HepG2 (cell line): ENCODE data around the gene NCDN. TPM values are rescaled to one million over a fixed set of nuclear protein-coding genes. Genes with fewer than 3 reads are reported as not detected.
A peak's percentile ranks its signal among the peaks of the same experiment; 100 is the strongest.

ENCODE experiments used
- BRD4 ChIP-seq: sonication (generic); formaldehyde crosslinking; IDR thresholded peaks from 2 replicates; pipeline ENCODE4 v1.4.0; 2020; ENCODE audit warnings: missing genetic modification reagents
- HNRNPLL ChIP-seq: fragments of 200-400 bp; formaldehyde crosslinking; IDR thresholded peaks from 2 replicates; pipeline ENCODE4 v1.6.1; 2017; ENCODE audit warnings: mild to moderate bottlenecking, low read depth, low read length; ENCODE audit not compliant: poor library complexity, severe bottlenecking
- HOXD1 ChIP-seq: sonication (generic); formaldehyde crosslinking; IDR thresholded peaks from 2 replicates; pipeline ENCODE4 v1.5.0; 2020; ENCODE audit warnings: missing genetic modification reagents
- MTA3 ChIP-seq: sonication (generic); formaldehyde crosslinking; IDR thresholded peaks from 2 replicates; pipeline ENCODE4 v1.4.0; 2020; ENCODE audit warnings: missing genetic modification reagents
- NR2C2 ChIP-seq: sonication (generic); formaldehyde crosslinking; IDR thresholded peaks from 2 replicates; pipeline ENCODE4 v1.4.0; 2020; ENCODE audit warnings: missing genetic modification reagents, mild to moderate bottlenecking, moderate library complexity, borderline replicate concordance
- NR2F1 ChIP-seq, 2 experiments: fragments of 450-650 bp in 1 of 2; formaldehyde crosslinking in 1 of 2; IDR thresholded peaks; 2 replicates each; pipeline versions ENCODE4 v1.5.0 to v1.6.1; 2016 to 2020; ENCODE audit warnings: mild to moderate bottlenecking in 1 of 2, missing compliant biosample characterization in 1 of 2, missing genetic modification reagents in 1 of 2, moderate library complexity in 1 of 2
- NR2F6 ChIP-seq, 2 experiments: IDR thresholded peaks; 2 replicates each; pipeline ENCODE4 v1.6.1; 2016; ENCODE audit warnings: antibody characterized with exemption in 1 of 2, mild to moderate bottlenecking in 1 of 2
- RELA ChIP-seq: sonication (generic); formaldehyde crosslinking; IDR thresholded peaks from 2 replicates; pipeline ENCODE4 v1.4.0; 2020; ENCODE audit warnings: missing genetic modification reagents
- SATB2 ChIP-seq: sonication (generic); formaldehyde crosslinking; IDR thresholded peaks from 2 replicates; pipeline ENCODE4 v1.5.0; 2020; ENCODE audit warnings: missing genetic modification reagents
- TBX3 ChIP-seq: fragments of 450-650 bp; IDR thresholded peaks from 2 replicates; pipeline ENCODE4 v1.6.1; 2017; ENCODE audit warnings: antibody characterized with exemption, mild to moderate bottlenecking, inconsistent platforms, borderline replicate concordance
- ZBTB42 ChIP-seq: sonication (generic); formaldehyde crosslinking; IDR thresholded peaks from 2 replicates; pipeline ENCODE4 v1.5.0; 2020; ENCODE audit warnings: mild to moderate bottlenecking, missing genetic modification reagents
- ZMYM3 ChIP-seq: sonication (generic); formaldehyde crosslinking; IDR thresholded peaks from 2 replicates; pipeline ENCODE4 v1.5.1; 2020; ENCODE audit warnings: mild to moderate bottlenecking, missing genetic modification reagents
- ZNF30 ChIP-seq: sonication (generic); formaldehyde crosslinking; IDR thresholded peaks from 2 replicates; pipeline ENCODE4 v1.5.0; 2020; ENCODE audit warnings: mild to moderate bottlenecking, missing genetic modification reagents
- ZNF768 ChIP-seq: sonication (generic); formaldehyde crosslinking; IDR thresholded peaks from 2 replicates; pipeline ENCODE4 v1.4.0; 2020; ENCODE audit warnings: missing genetic modification reagents
- ZNF775 ChIP-seq: sonication (generic); formaldehyde crosslinking; IDR thresholded peaks from 2 replicates; pipeline ENCODE4 v1.4.0; 2020; ENCODE audit warnings: missing genetic modification reagents, mild to moderate bottlenecking, moderate library complexity, borderline replicate concordance
- ZSCAN31 ChIP-seq: sonication (generic); formaldehyde crosslinking; IDR thresholded peaks from 2 replicates; pipeline ENCODE4 v1.5.0; 2020; ENCODE audit warnings: low read depth, mild to moderate bottlenecking, missing genetic modification reagents
- polyA plus RNA-seq, 8 experiments: library from polyadenylated mRNA; depleted of rRNA in 3 of 8; stranded (reverse) in 7 of 8; unstranded in 1 of 8; fragments of >200 nt; fragmentation: Illumina TruSeq in 4 of 8; extraction: Trizol in 4 of 8; gene quantifications; 2 replicates each; pipeline versions ENCODE4 v1.2.1 to v1.2.3, GENCODE V29; 2011 to 2016; ENCODE audit warnings: low read depth in 4 of 8, missing spikeins in 1 of 8, mixed read lengths in 1 of 8; ENCODE audit not compliant: insufficient read depth in 1 of 8
- total RNA-seq, 5 experiments: library from RNA; depleted of rRNA; stranded (reverse); fragments of >200 nt; fragmentation: Illumina TruSeq; extraction: Trizol; gene quantifications; 2 replicates each; pipeline ENCODE4 v1.2.3, GENCODE V29; 2016; ENCODE audit warnings: low read depth in 1 of 5
- TF ChIP-seq, protein P1 (sequence below): sonication (generic); formaldehyde crosslinking; IDR thresholded peaks from 2 replicates; pipeline ENCODE4 v1.5.1; 2020; ENCODE audit warnings: missing genetic modification reagents, mild to moderate bottlenecking, borderline replicate concordance
- TF ChIP-seq, protein P2 (sequence below): sonication (generic); formaldehyde crosslinking; IDR thresholded peaks from 2 replicates; pipeline ENCODE4 v1.4.0; 2020; ENCODE audit warnings: missing genetic modification reagents
- TF ChIP-seq, protein P3 (sequence below): sonication (generic); formaldehyde crosslinking; IDR thresholded peaks from 2 replicates; pipeline ENCODE4 v1.5.0; 2020; ENCODE audit warnings: mild to moderate bottlenecking, missing genetic modification reagents, borderline replicate concordance
- TF ChIP-seq, protein P4 (sequence below): sonication (generic); formaldehyde crosslinking; IDR thresholded peaks from 2 replicates; pipeline ENCODE4 v1.8.0; 2022; ENCODE audit warnings: missing genetic modification reagents, low read depth, mild to moderate bottlenecking, borderline replicate concordance
- TF ChIP-seq, protein P5 (sequence below): sonication (generic); formaldehyde crosslinking; IDR thresholded peaks from 2 replicates; pipeline ENCODE4 v1.4.0; 2020; ENCODE audit warnings: missing genetic modification reagents, borderline replicate concordance

The NCDN gene
- total and polyA plus RNA-seq, 2 of the 13 experiments (the other 11 are each of a cell fraction or from before 2014, with no cell fraction given) = 6.6 to 9.3 TPM

DNA sequence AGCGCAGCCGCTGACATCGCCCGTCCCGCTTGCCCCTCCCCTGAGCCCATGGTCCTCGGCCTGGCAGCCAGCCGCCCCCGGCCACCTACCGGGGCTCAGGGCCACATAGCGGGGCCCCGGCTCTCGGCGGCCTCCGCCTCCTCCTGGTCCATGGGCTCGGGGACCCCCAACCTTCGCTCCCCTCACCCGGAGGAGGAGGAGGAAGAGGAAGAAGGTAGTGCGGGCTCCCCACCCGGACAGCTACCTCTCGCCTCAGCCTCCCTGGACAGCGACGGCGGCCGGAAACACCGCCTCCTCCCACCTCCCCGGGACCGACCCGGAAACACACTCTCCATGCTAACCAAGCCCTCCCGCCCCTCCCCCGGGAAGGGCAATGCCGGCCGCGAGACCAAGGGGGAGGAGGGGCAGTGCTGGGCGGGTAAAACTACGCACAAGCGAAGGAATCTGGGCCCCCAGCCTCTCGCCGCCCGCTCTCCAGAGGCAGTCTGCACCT lies 435 bp upstream of the NCDN start, which contains the start of gene KIAA0319L (continued):
- TF ChIP-seq, protein P1, sequence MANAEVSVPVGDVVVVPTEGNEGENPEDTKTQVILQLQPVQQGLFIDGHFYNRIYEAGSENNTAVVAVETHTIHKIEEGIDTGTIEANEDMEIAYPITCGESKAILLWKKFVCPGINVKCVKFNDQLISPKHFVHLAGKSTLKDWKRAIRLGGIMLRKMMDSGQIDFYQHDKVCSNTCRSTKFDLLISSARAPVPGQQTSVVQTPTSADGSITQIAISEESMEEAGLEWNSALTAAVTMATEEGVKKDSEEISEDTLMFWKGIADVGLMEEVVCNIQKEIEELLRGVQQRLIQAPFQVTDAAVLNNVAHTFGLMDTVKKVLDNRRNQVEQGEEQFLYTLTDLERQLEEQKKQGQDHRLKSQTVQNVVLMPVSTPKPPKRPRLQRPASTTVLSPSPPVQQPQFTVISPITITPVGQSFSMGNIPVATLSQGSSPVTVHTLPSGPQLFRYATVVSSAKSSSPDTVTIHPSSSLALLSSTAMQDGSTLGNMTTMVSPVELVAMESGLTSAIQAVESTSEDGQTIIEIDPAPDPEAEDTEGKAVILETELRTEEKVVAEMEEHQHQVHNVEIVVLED (CRISPR knock-in tag) = no peak
- TF ChIP-seq HNRNPLL (peak; percentile 54), SATB2 (CRISPR knock-in tag) (no peak), RELA (CRISPR knock-in tag) (no peak), BRD4 (CRISPR knock-in tag) (no peak; the same call in 1 of the 2 replicates), TBX3 (no peak), ZBTB42 (CRISPR knock-in tag) (peak; percentile 70; the same call in 1 of the 2 replicates), ZNF768 (CRISPR knock-in tag) (0 out of 2 replicates have a peak, but pooled peaks have one; percentile 2), ZNF775 (CRISPR knock-in tag) (no peak), ZNF30 (CRISPR knock-in tag) (no peak), HOXD1 (CRISPR knock-in tag) (peak; percentile 56; the same call in 1 of the 2 replicates), NR2F6 (IDR thresholded peaks at IDR 0.05) (no peak), NR2F6 (CRISPR knock-in tag; IDR thresholded peaks at IDR 0.05) (no peak), ZSCAN31 (CRISPR knock-in tag) (peak; percentile 35; the same call in 1 of the 2 replicates), MTA3 (CRISPR knock-in tag) (no peak), NR2C2 (CRISPR knock-in tag) (no peak), NR2F1 (CRISPR knock-in tag; IDR thresholded peaks at IDR 0.05) (no peak), ZMYM3 (CRISPR knock-in tag) (no peak; the same call in 1 of the 2 replicates)
- TF ChIP-seq, protein P2, sequence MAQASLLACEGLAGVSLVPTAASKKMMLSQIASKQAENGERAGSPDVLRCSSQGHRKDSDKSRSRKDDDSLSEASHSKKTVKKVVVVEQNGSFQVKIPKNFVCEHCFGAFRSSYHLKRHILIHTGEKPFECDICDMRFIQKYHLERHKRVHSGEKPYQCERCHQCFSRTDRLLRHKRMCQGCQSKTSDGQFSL (CRISPR knock-in tag) = 0 out of 2 replicates have a peak, but pooled peaks have one; percentile 36
- TF ChIP-seq, protein P3, sequence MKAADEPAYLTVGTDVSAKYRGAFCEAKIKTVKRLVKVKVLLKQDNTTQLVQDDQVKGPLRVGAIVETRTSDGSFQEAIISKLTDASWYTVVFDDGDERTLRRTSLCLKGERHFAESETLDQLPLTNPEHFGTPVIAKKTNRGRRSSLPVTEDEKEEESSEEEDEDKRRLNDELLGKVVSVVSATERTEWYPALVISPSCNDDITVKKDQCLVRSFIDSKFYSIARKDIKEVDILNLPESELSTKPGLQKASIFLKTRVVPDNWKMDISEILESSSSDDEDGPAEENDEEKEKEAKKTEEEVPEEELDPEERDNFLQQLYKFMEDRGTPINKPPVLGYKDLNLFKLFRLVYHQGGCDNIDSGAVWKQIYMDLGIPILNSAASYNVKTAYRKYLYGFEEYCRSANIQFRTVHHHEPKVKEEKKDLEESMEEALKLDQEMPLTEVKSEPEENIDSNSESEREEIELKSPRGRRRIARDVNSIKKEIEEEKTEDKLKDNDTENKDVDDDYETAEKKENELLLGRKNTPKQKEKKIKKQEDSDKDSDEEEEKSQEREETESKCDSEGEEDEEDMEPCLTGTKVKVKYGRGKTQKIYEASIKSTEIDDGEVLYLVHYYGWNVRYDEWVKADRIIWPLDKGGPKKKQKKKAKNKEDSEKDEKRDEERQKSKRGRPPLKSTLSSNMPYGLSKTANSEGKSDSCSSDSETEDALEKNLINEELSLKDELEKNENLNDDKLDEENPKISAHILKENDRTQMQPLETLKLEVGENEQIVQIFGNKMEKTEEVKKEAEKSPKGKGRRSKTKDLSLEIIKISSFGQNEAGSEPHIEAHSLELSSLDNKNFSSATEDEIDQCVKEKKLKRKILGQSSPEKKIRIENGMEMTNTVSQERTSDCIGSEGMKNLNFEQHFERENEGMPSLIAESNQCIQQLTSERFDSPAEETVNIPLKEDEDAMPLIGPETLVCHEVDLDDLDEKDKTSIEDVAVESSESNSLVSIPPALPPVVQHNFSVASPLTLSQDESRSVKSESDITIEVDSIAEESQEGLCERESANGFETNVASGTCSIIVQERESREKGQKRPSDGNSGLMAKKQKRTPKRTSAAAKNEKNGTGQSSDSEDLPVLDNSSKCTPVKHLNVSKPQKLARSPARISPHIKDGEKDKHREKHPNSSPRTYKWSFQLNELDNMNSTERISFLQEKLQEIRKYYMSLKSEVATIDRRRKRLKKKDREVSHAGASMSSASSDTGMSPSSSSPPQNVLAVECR (CRISPR knock-in tag) = peak; percentile 87
- TF ChIP-seq, protein P4, sequence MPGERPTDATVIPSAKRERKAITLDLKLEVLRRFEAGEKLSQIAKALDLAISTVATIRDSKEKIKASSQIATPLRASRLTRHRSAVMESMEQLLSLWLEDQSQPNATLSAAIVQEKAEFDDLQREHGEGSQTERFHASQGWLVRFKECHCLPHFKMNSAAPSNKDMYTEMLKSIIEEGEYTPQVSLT (CRISPR knock-in tag) = no peak
- TF ChIP-seq, protein P5, sequence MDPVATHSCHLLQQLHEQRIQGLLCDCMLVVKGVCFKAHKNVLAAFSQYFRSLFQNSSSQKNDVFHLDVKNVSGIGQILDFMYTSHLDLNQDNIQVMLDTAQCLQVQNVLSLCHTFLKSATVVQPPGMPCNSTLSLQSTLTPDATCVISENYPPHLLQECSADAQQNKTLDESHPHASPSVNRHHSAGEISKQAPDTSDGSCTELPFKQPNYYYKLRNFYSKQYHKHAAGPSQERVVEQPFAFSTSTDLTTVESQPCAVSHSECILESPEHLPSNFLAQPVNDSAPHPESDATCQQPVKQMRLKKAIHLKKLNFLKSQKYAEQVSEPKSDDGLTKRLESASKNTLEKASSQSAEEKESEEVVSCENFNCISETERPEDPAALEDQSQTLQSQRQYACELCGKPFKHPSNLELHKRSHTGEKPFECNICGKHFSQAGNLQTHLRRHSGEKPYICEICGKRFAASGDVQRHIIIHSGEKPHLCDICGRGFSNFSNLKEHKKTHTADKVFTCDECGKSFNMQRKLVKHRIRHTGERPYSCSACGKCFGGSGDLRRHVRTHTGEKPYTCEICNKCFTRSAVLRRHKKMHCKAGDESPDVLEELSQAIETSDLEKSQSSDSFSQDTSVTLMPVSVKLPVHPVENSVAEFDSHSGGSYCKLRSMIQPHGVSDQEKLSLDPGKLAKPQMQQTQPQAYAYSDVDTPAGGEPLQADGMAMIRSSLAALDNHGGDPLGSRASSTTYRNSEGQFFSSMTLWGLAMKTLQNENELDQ (CRISPR knock-in tag) = no peak
